HepG2 (cell line): ENCODE data around the gene STN1. TPM values are rescaled to one million over a fixed set of nuclear protein-coding genes. Genes with fewer than 3 reads are reported as not detected.
A peak's percentile ranks its signal among the peaks of the same experiment; 100 is the strongest.

Experiments used
- ADNP ChIP-seq: sonication (generic); formaldehyde crosslinking; IDR thresholded peaks from 2 replicates; pipeline ENCODE4 v1.4.0; 2020; ENCODE audit warnings: missing genetic modification reagents
- AGO2 ChIP-seq: fragments of 200-400 bp; formaldehyde crosslinking; optimal IDR thresholded peaks from 2 replicates; pipeline ENCODE3; 2017; ENCODE audit warnings: mild to moderate bottlenecking, low read depth, low read length, moderate library complexity
- CREM ChIP-seq, 2 experiments: sonication (generic) in 1 of 2; formaldehyde crosslinking in 1 of 2; IDR thresholded peaks; 2 replicates each; pipeline versions ENCODE4 v1.4.0 to v1.6.1; 2016 to 2020; ENCODE audit warnings: antibody characterized with exemption in 1 of 2, mild to moderate bottlenecking in 1 of 2, missing genetic modification reagents in 1 of 2
- ERF ChIP-seq: IDR thresholded peaks from 2 replicates; pipeline ENCODE4 v1.6.1; 2018; ENCODE audit warnings: missing biosample characterization, missing genetic modification reagents
- ISL2 ChIP-seq: sonication (generic); formaldehyde crosslinking; IDR thresholded peaks from 2 replicates; pipeline ENCODE4 v1.5.0; 2020; ENCODE audit warnings: missing genetic modification reagents
- KLF9 ChIP-seq: IDR thresholded peaks from 2 replicates; pipeline ENCODE4 v1.6.1; 2016; ENCODE audit warnings: low read depth
- NONO ChIP-seq, 2 experiments: fragments of 450-650 bp in 1 of 2; sonication (generic) in 1 of 2; formaldehyde crosslinking in 1 of 2; IDR thresholded peaks in 1 of 2; conservative IDR thresholded peaks in 1 of 2; 2 replicates each; pipeline versions ENCODE4 v1.6.1 to v1.8.0; 2017 to 2022; ENCODE audit warnings: mild to moderate bottlenecking in 1 of 2, missing genetic modification reagents in 1 of 2, moderate library complexity in 1 of 2
- PITX1 ChIP-seq: sonication (generic); formaldehyde crosslinking; IDR thresholded peaks from 2 replicates; pipeline ENCODE4 v1.5.1; 2020; ENCODE audit warnings: mild to moderate bottlenecking, missing genetic modification reagents
- SATB2 ChIP-seq: sonication (generic); formaldehyde crosslinking; IDR thresholded peaks from 2 replicates; pipeline ENCODE4 v1.5.0; 2020; ENCODE audit warnings: missing genetic modification reagents
- SIN3B ChIP-seq: fragments of 150-350 bp; IDR thresholded peaks from 2 replicates; pipeline ENCODE4 v1.6.1; 2014; ENCODE audit warnings: low read length
- ZBTB20 ChIP-seq: sonication (generic); formaldehyde crosslinking; IDR thresholded peaks from 2 replicates; pipeline ENCODE4 v1.8.1; 2023; ENCODE audit warnings: missing genetic modification reagents, low read depth, mild to moderate bottlenecking, borderline replicate concordance
- ZBTB8A ChIP-seq: sonication (generic); formaldehyde crosslinking; IDR thresholded peaks from 2 replicates; pipeline ENCODE4 v1.4.0; 2020; ENCODE audit warnings: mild to moderate bottlenecking, low read depth, missing genetic modification reagents, borderline replicate concordance
- ZNF251 ChIP-seq: sonication (generic); formaldehyde crosslinking; IDR thresholded peaks from 2 replicates; pipeline ENCODE4 v1.9.0; 2021; ENCODE audit warnings: mild to moderate bottlenecking, missing genetic modification reagents
- ZNF263 ChIP-seq: sonication (generic); formaldehyde crosslinking; IDR thresholded peaks from 2 replicates; pipeline ENCODE4 v1.4.0; 2020; ENCODE audit warnings: missing genetic modification reagents
- ZNF335 ChIP-seq: sonication (generic); formaldehyde crosslinking; IDR thresholded peaks from 2 replicates; pipeline ENCODE4 v1.4.0; 2020; ENCODE audit warnings: missing genetic modification reagents
- ZNF44 ChIP-seq: sonication (generic); formaldehyde crosslinking; IDR thresholded peaks from 2 replicates; pipeline ENCODE4 v1.5.1; 2020; ENCODE audit warnings: mild to moderate bottlenecking, missing genetic modification reagents
- ZNF713 ChIP-seq: sonication (generic); formaldehyde crosslinking; IDR thresholded peaks from 2 replicates; pipeline ENCODE4 v1.4.0; 2020; ENCODE audit warnings: mild to moderate bottlenecking, missing genetic modification reagents
- ZNF776 ChIP-seq: sonication (generic); formaldehyde crosslinking; IDR thresholded peaks from 2 replicates; pipeline ENCODE4 v1.4.0; 2020; ENCODE audit warnings: mild to moderate bottlenecking, missing genetic modification reagents
- polyA plus RNA-seq, 8 experiments: library from polyadenylated mRNA; depleted of rRNA in 3 of 8; stranded (reverse) in 7 of 8; unstranded in 1 of 8; fragments of >200 nt; fragmentation: Illumina TruSeq in 4 of 8; extraction: Trizol in 4 of 8; gene quantifications; 2 replicates each; pipeline versions ENCODE4 v1.2.1 to v1.2.3, GENCODE V29; 2011 to 2016; ENCODE audit warnings: low read depth in 4 of 8, missing spikeins in 1 of 8, mixed read lengths in 1 of 8; ENCODE audit not compliant: insufficient read depth in 1 of 8
- total RNA-seq, 5 experiments: library from RNA; depleted of rRNA; stranded (reverse); fragments of >200 nt; fragmentation: Illumina TruSeq; extraction: Trizol; gene quantifications; 2 replicates each; pipeline ENCODE4 v1.2.3, GENCODE V29; 2016; ENCODE audit warnings: low read depth in 1 of 5
- TF ChIP-seq, protein P1 (sequence below): sonication (generic); formaldehyde crosslinking; IDR thresholded peaks from 2 replicates; pipeline ENCODE4 v1.9.0; 2021; ENCODE audit warnings: missing genetic modification reagents, mild to moderate bottlenecking, borderline replicate concordance
- TF ChIP-seq, protein P2 (sequence below): sonication (generic); formaldehyde crosslinking; IDR thresholded peaks from 2 replicates; pipeline ENCODE4 v1.4.0; 2020; ENCODE audit warnings: missing genetic modification reagents, borderline replicate concordance
- TF ChIP-seq, protein P3 (sequence below): sonication (generic); formaldehyde crosslinking; IDR thresholded peaks from 2 replicates; pipeline ENCODE4 v1.5.0; 2020; ENCODE audit warnings: missing genetic modification reagents
- TF ChIP-seq, protein P4 (sequence below): IDR thresholded peaks from 2 replicates; pipeline ENCODE4 v1.6.1; 2016; ENCODE audit warnings: low read depth, control low read depth

Gene STN1
- total and polyA plus RNA-seq, 2 of the 13 experiments (the other 11 are each of a cell fraction or from before 2014, with no cell fraction given), result 17.6 to 22.7 TPM

DNA sequence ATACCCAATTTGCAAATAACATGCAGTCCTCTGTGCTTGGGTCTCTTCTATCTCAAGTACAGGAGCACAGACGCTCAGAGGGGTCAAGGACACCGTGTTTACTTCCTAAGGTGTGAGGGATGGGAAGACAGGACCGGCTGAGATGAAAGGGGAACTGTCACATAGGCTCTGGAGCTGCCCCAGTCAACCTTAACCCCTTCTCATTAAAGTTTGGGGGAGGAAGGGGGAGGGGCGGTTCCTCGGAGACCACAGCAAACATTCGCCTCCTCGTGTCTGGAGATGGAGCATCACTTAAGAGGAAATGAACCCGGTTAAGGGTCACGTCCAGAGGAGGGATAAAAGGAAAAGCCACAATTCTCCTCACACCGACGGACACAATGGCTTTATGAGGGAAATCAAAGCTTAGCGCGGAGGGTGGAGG lies 63.7 kb downstream of the STN1 start (continued):
- TF ChIP-seq SIN3B, result no peak
- TF ChIP-seq ZNF44 (CRISPR knock-in tag), result no peak
- TF ChIP-seq NONO (IDR thresholded peaks at IDR 0.05), result no peak
- peak; percentile 65; the same call in 1 of the 2 replicates for TF ChIP-seq NONO (CRISPR knock-in tag; conservative IDR thresholded peaks at IDR 0.05)
- no peak for TF ChIP-seq ZNF335 (CRISPR knock-in tag)
- TF ChIP-seq ZNF251 (CRISPR knock-in tag), result no peak
- TF ChIP-seq, protein P1, sequence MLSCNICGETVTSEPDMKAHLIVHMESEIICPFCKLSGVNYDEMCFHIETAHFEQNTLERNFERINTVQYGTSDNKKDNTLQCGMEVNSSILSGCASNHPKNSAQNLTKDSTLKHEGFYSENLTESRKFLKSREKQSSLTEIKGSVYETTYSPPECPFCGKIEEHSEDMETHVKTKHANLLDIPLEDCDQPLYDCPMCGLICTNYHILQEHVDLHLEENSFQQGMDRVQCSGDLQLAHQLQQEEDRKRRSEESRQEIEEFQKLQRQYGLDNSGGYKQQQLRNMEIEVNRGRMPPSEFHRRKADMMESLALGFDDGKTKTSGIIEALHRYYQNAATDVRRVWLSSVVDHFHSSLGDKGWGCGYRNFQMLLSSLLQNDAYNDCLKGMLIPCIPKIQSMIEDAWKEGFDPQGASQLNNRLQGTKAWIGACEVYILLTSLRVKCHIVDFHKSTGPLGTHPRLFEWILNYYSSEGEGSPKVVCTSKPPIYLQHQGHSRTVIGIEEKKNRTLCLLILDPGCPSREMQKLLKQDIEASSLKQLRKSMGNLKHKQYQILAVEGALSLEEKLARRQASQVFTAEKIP (CRISPR knock-in tag), result no peak
- TF ChIP-seq PITX1 (CRISPR knock-in tag), result peak; percentile 61; the same call in 1 of the 2 replicates
- peak; percentile 50 for TF ChIP-seq ISL2 (CRISPR knock-in tag)
- TF ChIP-seq, protein P2, sequence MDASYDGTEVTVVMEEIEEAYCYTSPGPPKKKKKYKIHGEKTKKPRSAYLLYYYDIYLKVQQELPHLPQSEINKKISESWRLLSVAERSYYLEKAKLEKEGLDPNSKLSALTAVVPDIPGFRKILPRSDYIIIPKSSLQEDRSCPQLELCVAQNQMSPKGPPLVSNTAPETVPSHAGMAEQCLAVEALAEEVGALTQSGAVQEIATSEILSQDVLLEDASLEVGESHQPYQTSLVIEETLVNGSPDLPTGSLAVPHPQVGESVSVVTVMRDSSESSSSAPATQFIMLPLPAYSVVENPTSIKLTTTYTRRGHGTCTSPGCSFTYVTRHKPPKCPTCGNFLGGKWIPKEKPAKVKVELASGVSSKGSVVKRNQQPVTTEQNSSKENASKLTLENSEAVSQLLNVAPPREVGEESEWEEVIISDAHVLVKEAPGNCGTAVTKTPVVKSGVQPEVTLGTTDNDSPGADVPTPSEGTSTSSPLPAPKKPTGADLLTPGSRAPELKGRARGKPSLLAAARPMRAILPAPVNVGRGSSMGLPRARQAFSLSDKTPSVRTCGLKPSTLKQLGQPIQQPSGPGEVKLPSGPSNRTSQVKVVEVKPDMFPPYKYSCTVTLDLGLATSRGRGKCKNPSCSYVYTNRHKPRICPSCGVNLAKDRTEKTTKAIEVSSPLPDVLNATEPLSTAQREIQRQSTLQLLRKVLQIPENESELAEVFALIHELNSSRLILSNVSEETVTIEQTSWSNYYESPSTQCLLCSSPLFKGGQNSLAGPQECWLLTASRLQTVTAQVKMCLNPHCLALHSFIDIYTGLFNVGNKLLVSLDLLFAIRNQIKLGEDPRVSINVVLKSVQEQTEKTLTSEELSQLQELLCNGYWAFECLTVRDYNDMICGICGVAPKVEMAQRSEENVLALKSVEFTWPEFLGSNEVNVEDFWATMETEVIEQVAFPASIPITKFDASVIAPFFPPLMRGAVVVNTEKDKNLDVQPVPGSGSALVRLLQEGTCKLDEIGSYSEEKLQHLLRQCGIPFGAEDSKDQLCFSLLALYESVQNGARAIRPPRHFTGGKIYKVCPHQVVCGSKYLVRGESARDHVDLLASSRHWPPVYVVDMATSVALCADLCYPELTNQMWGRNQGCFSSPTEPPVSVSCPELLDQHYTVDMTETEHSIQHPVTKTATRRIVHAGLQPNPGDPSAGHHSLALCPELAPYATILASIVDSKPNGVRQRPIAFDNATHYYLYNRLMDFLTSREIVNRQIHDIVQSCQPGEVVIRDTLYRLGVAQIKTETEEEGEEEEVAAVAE (CRISPR knock-in tag), result 0 out of 2 replicates have a peak, but pooled peaks have one; percentile 29
- 0 out of 2 replicates have a peak, but pooled peaks have one; percentile 31 for TF ChIP-seq ZBTB20 (CRISPR knock-in tag)
- no peak for TF ChIP-seq ZNF713 (CRISPR knock-in tag)
- TF ChIP-seq ZNF776 (CRISPR knock-in tag), result no peak
- no peak for TF ChIP-seq KLF9
- 0 out of 2 replicates have a peak, but pooled peaks have one; percentile 4 for TF ChIP-seq ZNF263 (CRISPR knock-in tag)
- no peak for TF ChIP-seq SATB2 (CRISPR knock-in tag)
- TF ChIP-seq, protein P3, sequence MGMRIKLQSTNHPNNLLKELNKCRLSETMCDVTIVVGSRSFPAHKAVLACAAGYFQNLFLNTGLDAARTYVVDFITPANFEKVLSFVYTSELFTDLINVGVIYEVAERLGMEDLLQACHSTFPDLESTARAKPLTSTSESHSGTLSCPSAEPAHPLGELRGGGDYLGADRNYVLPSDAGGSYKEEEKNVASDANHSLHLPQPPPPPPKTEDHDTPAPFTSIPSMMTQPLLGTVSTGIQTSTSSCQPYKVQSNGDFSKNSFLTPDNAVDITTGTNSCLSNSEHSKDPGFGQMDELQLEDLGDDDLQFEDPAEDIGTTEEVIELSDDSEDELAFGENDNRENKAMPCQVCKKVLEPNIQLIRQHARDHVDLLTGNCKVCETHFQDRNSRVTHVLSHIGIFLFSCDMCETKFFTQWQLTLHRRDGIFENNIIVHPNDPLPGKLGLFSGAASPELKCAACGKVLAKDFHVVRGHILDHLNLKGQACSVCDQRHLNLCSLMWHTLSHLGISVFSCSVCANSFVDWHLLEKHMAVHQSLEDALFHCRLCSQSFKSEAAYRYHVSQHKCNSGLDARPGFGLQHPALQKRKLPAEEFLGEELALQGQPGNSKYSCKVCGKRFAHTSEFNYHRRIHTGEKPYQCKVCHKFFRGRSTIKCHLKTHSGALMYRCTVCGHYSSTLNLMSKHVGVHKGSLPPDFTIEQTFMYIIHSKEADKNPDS, result no peak
- TF ChIP-seq ERF (CRISPR knock-in tag), result 0 out of 2 replicates have a peak, but pooled peaks have one; percentile 41
- TF ChIP-seq ZBTB8A (CRISPR knock-in tag), result no peak
- TF ChIP-seq, protein P4, sequence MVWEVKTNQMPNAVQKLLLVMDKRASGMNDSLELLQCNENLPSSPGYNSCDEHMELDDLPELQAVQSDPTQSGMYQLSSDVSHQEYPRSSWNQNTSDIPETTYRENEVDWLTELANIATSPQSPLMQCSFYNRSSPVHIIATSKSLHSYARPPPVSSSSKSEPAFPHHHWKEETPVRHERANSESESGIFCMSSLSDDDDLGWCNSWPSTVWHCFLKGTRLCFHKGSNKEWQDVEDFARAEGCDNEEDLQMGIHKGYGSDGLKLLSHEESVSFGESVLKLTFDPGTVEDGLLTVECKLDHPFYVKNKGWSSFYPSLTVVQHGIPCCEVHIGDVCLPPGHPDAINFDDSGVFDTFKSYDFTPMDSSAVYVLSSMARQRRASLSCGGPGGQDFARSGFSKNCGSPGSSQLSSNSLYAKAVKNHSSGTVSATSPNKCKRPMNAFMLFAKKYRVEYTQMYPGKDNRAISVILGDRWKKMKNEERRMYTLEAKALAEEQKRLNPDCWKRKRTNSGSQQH (CRISPR knock-in tag), result peak; percentile 42; the same call in 1 of the 2 replicates
- no peak for TF ChIP-seq AGO2
- TF ChIP-seq CREM (IDR thresholded peaks at IDR 0.05), result peak; percentile 76
- TF ChIP-seq CREM (CRISPR knock-in tag; IDR thresholded peaks at IDR 0.05), result no peak
- TF ChIP-seq ADNP (CRISPR knock-in tag), result no peak
